T-helper 2 cell treated with Interferon-gamma antibody and Interleukin-4, amounts not matched to agents 5 μg/mL and 100 μg/mL, for 36 hours (primary cell): ENCODE measurements around the gene CGB5.
"Not testable (repeated sequence)": the region's sequence is repeated elsewhere in the genome, so short reads cannot be mapped to it uniquely, and the experiment has no call there.

Source experiments
- DNase-seq: peaks from one replicate; pipeline ENCODE4 v3.0.0; 2021; ENCODE audit warnings: low spot score
- H3K27ac Mint-ChIP-seq: one replicate; pipeline ENCODE4 v1.8.0; 2021; ENCODE audit warnings: mild to moderate bottlenecking, mixed read lengths
- H3K27me3 Mint-ChIP-seq: one replicate; pipeline ENCODE4 v1.8.0; 2021; ENCODE audit warnings: low read depth, mixed read lengths
- H3K36me3 Mint-ChIP-seq: one replicate; pipeline ENCODE4 v1.8.0; 2021; ENCODE audit warnings: low read depth, mixed read lengths
- H3K4me1 Mint-ChIP-seq: one replicate; pipeline ENCODE4 v1.8.0; 2021; ENCODE audit warnings: low read depth, mixed read lengths
- H3K4me3 Mint-ChIP-seq: one replicate; pipeline ENCODE4 v1.8.0; 2022; ENCODE audit warnings: mild to moderate bottlenecking, moderate library complexity, mixed read lengths
- H3K9me3 Mint-ChIP-seq: one replicate; pipeline ENCODE4 v1.8.0; 2021; ENCODE audit warnings: mixed read lengths

Gene CGB5

GRCh38 chr19:49031642-49032301 lies 11.9 kb upstream of the CGB5 start, which contains the start of gene CGB2:
TSS of gene CGB2 (plus strand) at chr19:49031890. CDS start at chr19:49032096, 206 bp downstream.
- H3K27ac Mint-ChIP-seq, H3K4me1 Mint-ChIP-seq, H3K9me3 Mint-ChIP-seq, H3K27me3 Mint-ChIP-seq, H3K36me3 Mint-ChIP-seq: not testable (repeated sequence)
- peak within 1 kb of the TSS; percentile 54 for H3K4me3 Mint-ChIP-seq
- peak; percentile 73 for DNase-seq

GRCh38 chr19:49036815-49037214 lies 6.8 kb upstream of the CGB5 start, which contains the start of gene CGB1:
TSS of gene CGB1 (minus strand) at chr19:49036895. CDS start at chr19:49036711, 184 bp downstream.
- H3K27ac Mint-ChIP-seq, H3K36me3 Mint-ChIP-seq, H3K9me3 Mint-ChIP-seq, H3K4me1 Mint-ChIP-seq, H3K4me3 Mint-ChIP-seq, H3K27me3 Mint-ChIP-seq: not testable (repeated sequence)
- peak; percentile 47 for DNase-seq

DNA sequence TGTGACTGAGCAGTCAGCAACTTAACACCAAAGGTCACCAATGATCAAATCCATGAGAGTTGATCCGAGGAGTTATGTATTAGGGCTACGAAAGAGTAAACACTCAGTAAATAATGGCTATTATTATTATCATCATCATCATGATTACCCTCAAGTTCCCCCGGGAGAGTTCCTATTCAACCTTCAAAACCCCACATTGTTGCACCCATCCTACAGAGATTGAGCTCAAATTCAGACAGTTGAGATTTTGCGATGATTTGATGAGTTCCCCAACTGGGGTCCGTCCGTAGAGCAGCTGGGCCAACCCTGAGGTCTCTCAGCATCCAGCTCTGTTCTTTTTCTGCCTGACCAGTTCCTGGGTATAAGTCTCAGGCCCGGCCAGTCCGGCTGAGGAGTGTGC lies 5.5 kb upstream of the CGB5 start:
- H3K27me3 Mint-ChIP-seq, H3K9me3 Mint-ChIP-seq, H3K4me1 Mint-ChIP-seq, H3K36me3 Mint-ChIP-seq, H3K4me3 Mint-ChIP-seq, H3K27ac Mint-ChIP-seq, DNase-seq: not testable (repeated sequence)

- not testable (repeated sequence) for H3K27ac Mint-ChIP-seq, H3K27me3 Mint-ChIP-seq, H3K9me3 Mint-ChIP-seq, DNase-seq, H3K36me3 Mint-ChIP-seq, H3K4me1 Mint-ChIP-seq, H3K4me3 Mint-ChIP-seq
These were observed 4.9 kb upstream of the CGB5 start for GRCh38 chr19:49038557-49039276.

DNA sequence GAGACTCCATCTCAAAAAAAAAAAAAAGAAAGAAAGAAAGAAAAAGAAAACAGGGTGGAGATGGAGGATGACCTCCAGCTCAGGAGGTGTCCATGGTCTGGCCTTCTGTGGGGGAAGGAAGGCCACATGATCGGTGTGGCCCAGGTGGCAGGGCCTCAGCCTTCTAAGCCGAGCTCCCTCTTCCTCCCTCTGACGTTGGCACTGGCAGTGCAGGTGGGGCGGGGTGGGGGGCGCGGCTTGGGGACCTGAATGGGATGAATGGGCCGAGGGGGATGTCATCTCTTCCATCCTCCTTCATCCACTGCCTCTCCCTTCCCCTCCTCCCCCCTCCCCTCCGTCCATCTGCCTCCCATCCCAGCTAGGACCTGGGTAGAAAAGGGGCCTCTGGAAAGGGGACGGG lies 3.9 kb upstream of the CGB5 start:
- not testable (repeated sequence) for H3K36me3 Mint-ChIP-seq, H3K27me3 Mint-ChIP-seq, H3K4me1 Mint-ChIP-seq, H3K9me3 Mint-ChIP-seq, DNase-seq, H3K4me3 Mint-ChIP-seq, H3K27ac Mint-ChIP-seq

DNA sequence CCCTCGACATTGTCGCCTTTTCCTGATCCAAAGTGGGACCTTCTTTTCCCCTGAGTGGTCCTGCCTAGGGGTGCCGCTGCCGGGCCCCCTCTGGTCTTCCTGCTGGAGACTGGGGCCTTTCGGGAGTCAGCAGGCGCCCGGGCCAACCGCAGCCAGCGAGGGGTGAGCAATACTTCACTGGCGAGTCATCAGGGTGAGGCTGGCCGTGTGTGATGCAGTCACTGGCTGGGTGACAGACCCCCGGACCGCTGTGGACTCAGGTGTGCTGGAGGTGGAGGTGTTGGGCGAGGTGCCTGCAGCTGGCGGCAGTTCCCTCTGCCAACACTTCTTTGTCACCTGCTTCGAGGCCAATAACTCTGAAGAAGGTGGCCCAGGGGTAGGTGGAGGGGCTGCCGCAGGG lies 1.5 kb upstream of the CGB5 start:
- no peaks in the 10 kb centered on the region for H3K9me3 Mint-ChIP-seq
- H3K27ac Mint-ChIP-seq, result no peak overlapping the region
- no peak for DNase-seq
- no peaks in the 10 kb centered on the region for H3K4me1 Mint-ChIP-seq
- no peak overlapping the region for H3K4me3 Mint-ChIP-seq
- no peaks in the 10 kb centered on the region for H3K36me3 Mint-ChIP-seq
- H3K27me3 Mint-ChIP-seq, result no peaks in the 10 kb centered on the region

- not testable (repeated sequence) for H3K9me3 Mint-ChIP-seq, H3K4me1 Mint-ChIP-seq, DNase-seq, H3K36me3 Mint-ChIP-seq, H3K4me3 Mint-ChIP-seq, H3K27me3 Mint-ChIP-seq, H3K27ac Mint-ChIP-seq
These were observed 982 bp upstream of the CGB5 start for GRCh38 chr19:49042666-49043065.

DNA sequence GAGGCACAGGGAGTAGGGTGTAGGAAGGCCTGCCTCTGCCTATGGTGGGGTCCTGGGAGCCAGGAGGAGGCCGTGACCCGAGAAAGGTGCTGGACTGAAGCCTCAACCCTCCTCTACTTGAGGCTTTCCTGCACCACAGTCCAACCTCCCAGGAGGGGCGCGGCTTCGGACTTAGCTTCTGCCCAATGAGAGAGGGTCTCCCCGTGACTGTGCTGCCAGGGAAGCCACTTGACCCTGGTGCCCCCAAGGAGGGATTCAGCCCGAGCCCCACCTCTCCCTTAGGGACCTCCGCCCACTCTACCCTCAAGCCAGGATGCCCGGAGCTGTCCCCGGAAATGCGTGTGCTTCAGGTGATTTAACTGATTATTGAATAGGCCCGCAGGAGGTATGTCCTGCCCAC lies 5.4 kb downstream of the CGB5 start, which contains the start of gene CGB8:
Gene CGB8, minus strand, starts transcription at position 101 of the 400 bp plus-strand sequence. CDS start 372 bp downstream, outside the sequence.
- not testable (repeated sequence) for H3K27me3 Mint-ChIP-seq, H3K4me3 Mint-ChIP-seq, H3K27ac Mint-ChIP-seq, DNase-seq, H3K4me1 Mint-ChIP-seq, H3K9me3 Mint-ChIP-seq, H3K36me3 Mint-ChIP-seq

GRCh38 chr19:49049834-49050233 lies 6.2 kb downstream of the CGB5 start:
- H3K36me3 Mint-ChIP-seq, H3K4me1 Mint-ChIP-seq, H3K27me3 Mint-ChIP-seq, H3K9me3 Mint-ChIP-seq, H3K4me3 Mint-ChIP-seq, DNase-seq, H3K27ac Mint-ChIP-seq: not testable (repeated sequence)

DNA sequence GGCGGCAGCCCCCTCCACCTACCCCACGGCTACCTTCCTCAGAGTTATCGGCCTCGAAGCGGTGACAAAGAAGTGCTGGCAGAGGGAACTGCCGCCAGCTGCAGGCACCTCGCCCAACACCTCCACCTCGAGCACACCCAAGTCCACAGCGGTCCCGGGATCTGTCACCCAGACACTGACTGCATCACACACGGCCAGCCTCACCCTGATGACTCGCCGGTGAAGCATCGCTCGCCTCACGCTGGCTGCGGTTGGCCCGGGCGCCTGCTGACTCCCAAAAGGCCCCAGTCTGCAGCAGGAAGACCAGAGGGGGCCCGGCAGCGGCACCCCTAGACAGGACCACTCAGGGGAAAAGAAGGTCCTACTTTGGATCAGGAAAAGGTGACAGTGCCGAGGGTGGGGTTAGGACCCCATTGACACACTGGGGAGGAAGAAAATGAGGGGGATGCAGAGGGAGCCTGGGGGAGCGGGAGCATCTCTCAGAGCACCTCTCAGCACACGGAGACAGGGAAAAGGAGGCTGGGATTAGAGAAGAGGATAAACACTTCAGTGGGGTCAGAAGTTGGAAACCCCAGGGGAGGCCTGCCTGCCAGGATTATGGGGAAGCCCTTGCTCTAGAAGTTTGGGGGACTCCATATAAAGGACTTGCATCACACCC lies 6.9 kb downstream of the CGB5 start:
- not testable (repeated sequence) for H3K9me3 Mint-ChIP-seq, H3K4me1 Mint-ChIP-seq, H3K4me3 Mint-ChIP-seq, DNase-seq, H3K36me3 Mint-ChIP-seq, H3K27ac Mint-ChIP-seq, H3K27me3 Mint-ChIP-seq

DNA sequence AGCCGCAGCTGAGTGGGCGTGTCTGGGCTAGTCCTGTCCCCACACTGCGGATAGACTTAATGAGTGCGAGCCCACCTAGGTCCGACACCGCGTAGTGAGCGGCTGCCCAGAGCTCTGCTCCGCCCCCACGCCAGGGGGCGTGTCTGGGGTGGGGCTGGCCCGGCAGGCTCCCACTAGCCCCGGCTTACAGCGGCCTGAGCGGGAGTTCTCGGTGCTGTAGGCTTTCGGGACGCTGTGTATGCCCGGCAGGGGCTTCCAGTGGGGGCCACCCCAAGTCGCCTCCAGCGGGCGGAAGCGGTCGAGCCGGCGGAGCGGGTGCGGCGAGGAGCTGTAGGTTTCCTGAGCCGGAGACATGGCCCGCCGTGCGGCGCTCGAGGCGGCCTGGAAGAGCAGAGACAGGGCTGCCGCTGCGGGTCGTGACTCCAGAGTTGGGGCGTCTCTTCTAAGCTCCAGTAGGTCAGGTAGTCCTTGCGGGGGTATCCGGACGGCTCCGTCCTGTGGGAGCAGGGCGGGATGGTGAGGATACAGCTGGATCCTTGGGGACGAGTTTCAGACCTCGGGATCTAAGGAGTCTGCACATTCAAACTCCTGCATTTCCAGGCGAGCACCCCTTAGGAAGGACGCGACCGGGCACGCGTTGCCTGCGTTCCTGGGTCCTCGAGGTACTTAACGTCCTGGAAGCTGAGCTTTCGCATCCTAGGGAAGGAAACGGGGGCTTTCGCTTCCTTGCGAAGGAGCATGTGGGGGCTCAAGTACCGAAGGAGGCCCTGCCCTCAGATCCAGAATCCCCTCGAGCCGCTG lies 12.7 kb downstream of the CGB5 start:
- Mint-ChIP-seq H3K36me3 (no peaks in the 10 kb centered on the region), H3K9me3 (no peaks in the 10 kb centered on the region), H3K27me3 (peaks cover 58% of the 10 kb centered on the region), H3K27ac (no peak overlapping the region), H3K4me1 (peaks cover 16% of the 10 kb centered on the region), H3K4me3 (peak overlapping the region; percentile 69)
- DNase-seq, result peak; percentile 56

- H3K27ac Mint-ChIP-seq, DNase-seq, H3K9me3 Mint-ChIP-seq, H3K36me3 Mint-ChIP-seq: not testable (repeated sequence)
- Mint-ChIP-seq H3K4me3 (peak overlapping the region; percentile 69), H3K27me3 (peaks cover 61% of the 10 kb centered on the region), H3K4me1 (peaks cover 16% of the 10 kb centered on the region)
These were observed 13.4 kb downstream of the CGB5 start for GRCh38 chr19:49056902-49057596.

GRCh38 chr19:49057636-49058234 lies 14.1 kb downstream of the CGB5 start, which contains the start of gene CGB7:
TSS of gene CGB7 (minus strand) at chr19:49057749. CDS start at chr19:49055375, 2,374 bp downstream.
- Mint-ChIP-seq H3K27ac (no peak within 1 kb of the TSS), H3K27me3 (peaks cover 61% of the 10 kb centered on the region), H3K9me3 (no peaks in the 10 kb centered on the region), H3K36me3 (no peaks in the 10 kb centered on the region), H3K4me1 (peaks cover 16% of the 10 kb centered on the region), H3K4me3 (peak within 1 kb of the TSS; percentile 69)
- peak; percentile 27 for DNase-seq
